ENCODE measurements around the gene TRHDE. TPM values are rescaled to one million over a fixed set of nuclear protein-coding genes. Genes with fewer than 3 reads are reported as not detected.

The TRHDE gene
- total RNA-seq, 1 donor from 2014 or later = 0.87 TPM

DNA sequence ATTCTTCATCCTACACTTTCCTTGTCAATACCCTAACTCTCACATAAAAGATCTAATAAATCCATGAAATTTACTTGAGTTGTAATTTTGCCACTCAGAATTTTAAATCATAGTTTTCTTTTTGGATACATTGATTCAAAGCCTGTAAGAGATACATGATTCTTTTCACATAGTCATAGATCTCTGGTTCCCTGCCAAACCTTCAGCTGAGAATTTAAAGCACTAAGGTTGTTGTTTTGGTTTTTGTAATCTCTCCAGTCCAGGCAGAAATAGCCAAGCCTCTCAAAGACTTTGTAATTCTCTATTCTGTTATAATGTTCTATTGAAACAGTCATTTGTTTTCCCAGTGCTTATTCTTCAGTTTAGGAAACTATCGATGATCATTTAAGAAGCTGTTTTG is 273.9 kb downstream of the TRHDE start:
- H3K27ac Mint-ChIP-seq (ENCODE audit: unreplicated experiment) = no peak overlapping the region

DNA sequence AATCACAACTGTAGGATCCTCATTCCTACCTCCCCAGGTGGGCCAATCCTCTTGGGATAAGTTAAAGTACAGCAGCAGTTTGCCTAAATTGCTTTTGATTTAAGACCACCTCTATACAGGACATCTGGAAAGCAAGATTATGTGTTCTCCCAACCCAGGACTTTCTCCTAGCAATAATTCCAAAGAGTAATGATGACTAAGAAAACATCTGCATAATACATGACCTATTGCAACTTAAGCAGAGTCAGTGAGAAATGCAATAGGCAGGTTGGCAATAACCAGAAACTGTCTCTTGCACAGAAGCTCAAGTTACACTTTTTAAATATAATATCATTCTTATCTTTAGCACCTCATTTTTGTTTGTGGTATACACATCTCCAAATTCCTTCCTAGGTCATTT is 275.4 kb downstream of the TRHDE start:
- Mint-ChIP-seq H3K27ac (ENCODE audit: unreplicated experiment) (no peak overlapping the region), H3K4me1 (ENCODE audit: low read depth) (no peaks in the 10 kb centered on the region), H3K9me3 (ENCODE audit: low read depth) (no peaks in the 10 kb centered on the region), H3K27me3 (ENCODE audit: low read depth) (peaks cover 4% of the 10 kb centered on the region), H3K36me3 (ENCODE audit: low read depth) (no peaks in the 10 kb centered on the region), H3K4me3 (ENCODE audit: unreplicated experiment) (no peak overlapping the region)
- TF ChIP-seq, protein P1, sequence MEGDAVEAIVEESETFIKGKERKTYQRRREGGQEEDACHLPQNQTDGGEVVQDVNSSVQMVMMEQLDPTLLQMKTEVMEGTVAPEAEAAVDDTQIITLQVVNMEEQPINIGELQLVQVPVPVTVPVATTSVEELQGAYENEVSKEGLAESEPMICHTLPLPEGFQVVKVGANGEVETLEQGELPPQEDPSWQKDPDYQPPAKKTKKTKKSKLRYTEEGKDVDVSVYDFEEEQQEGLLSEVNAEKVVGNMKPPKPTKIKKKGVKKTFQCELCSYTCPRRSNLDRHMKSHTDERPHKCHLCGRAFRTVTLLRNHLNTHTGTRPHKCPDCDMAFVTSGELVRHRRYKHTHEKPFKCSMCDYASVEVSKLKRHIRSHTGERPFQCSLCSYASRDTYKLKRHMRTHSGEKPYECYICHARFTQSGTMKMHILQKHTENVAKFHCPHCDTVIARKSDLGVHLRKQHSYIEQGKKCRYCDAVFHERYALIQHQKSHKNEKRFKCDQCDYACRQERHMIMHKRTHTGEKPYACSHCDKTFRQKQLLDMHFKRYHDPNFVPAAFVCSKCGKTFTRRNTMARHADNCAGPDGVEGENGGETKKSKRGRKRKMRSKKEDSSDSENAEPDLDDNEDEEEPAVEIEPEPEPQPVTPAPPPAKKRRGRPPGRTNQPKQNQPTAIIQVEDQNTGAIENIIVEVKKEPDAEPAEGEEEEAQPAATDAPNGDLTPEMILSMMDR (IDR thresholded peaks at IDR 0.05) = no peak
- no peak for DNase-seq (ENCODE audit: low spot score)

More for the DNA sequence above, 273.9 kb downstream of the TRHDE start:
- peaks cover 1% of the 10 kb centered on the region for H3K4me1 Mint-ChIP-seq (ENCODE audit: low read depth)
- TF ChIP-seq, protein P1 (IDR thresholded peaks at IDR 0.05) = no peak
- H3K9me3 Mint-ChIP-seq (ENCODE audit: low read depth) = no peaks in the 10 kb centered on the region
- H3K36me3 Mint-ChIP-seq (ENCODE audit: low read depth) = no peaks in the 10 kb centered on the region
- no peaks in the 10 kb centered on the region for H3K27me3 Mint-ChIP-seq (ENCODE audit: low read depth)
- no peak overlapping the region for H3K4me3 Mint-ChIP-seq (ENCODE audit: unreplicated experiment)
- no peak for DNase-seq (ENCODE audit: low spot score)

DNA sequence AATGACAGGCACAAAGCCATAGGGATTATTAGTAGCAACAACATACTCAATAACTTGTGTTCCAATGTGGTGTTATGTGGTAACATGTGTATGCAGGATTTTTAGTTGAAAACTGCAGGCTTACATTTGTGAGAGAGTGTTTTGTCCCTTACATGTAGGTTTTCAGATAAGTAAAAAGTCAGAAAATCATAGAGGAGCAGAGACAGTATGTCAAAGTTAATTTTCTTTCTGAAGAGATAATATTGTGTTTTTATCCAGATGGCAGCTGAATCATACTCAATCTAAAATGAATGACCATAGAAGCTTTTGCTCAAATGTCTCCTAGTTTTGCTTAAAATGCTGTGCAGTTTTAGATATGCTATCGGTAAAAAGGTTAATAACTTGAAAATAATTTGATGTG is 277.0 kb downstream of the TRHDE start:
- Mint-ChIP-seq H3K4me1 (ENCODE audit: low read depth) (no peaks in the 10 kb centered on the region), H3K36me3 (ENCODE audit: low read depth) (no peaks in the 10 kb centered on the region), H3K9me3 (ENCODE audit: low read depth) (no peaks in the 10 kb centered on the region), H3K27me3 (ENCODE audit: low read depth) (peaks cover 6% of the 10 kb centered on the region), H3K4me3 (ENCODE audit: unreplicated experiment) (no peak overlapping the region), H3K27ac (ENCODE audit: unreplicated experiment) (no peak overlapping the region)
- TF ChIP-seq, protein P1 (IDR thresholded peaks at IDR 0.05) = no peak
- DNase-seq (ENCODE audit: low spot score) = no peak

DNA sequence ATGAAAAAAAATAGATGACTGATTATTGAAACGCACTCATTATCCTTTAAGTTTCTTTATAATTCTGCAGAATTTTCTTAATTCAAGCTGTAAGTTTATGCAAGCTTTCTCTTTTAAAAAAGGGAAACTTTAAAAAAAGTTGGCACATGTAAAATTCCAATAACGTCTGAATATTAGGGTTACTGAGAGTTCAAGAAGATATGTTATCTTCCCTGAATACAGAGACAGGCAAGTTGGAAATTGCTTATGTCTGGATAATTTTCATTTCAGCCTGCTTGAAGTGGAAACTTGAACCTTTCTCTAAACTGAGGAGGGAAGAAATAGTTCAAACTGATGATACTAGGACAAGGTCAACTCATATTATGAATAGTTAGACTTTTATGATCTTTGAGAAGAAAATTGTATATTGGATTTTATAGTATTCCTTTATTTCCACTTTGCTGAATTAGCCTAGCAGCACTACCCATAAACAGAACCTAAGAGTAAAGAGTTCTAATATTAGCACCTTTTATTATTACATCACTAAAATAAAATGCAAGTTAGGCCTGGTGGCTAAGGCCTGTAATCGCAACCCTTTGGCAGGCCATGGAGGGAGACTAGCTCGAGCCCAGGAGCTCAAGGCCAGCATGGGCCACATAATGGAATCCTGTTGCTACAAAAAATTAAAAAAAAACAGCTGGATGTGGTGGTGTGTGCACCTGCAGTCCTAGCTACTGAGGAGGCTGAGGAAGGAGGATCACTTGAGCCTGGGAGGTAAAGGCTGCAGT is 288.0 kb downstream of the TRHDE start:
- no peak for DNase-seq (ENCODE audit: low spot score)
- no peak overlapping the region for H3K27ac Mint-ChIP-seq (ENCODE audit: unreplicated experiment)
- no peaks in the 10 kb centered on the region for H3K36me3 Mint-ChIP-seq (ENCODE audit: low read depth)
- H3K9me3 Mint-ChIP-seq (ENCODE audit: low read depth) = no peaks in the 10 kb centered on the region
- no peaks in the 10 kb centered on the region for H3K4me1 Mint-ChIP-seq (ENCODE audit: low read depth)
- TF ChIP-seq, protein P1 (IDR thresholded peaks at IDR 0.05) = peak; percentile 17
- H3K27me3 Mint-ChIP-seq (ENCODE audit: low read depth) = peaks cover 2% of the 10 kb centered on the region
- no peak overlapping the region for H3K4me3 Mint-ChIP-seq (ENCODE audit: unreplicated experiment)

DNA sequence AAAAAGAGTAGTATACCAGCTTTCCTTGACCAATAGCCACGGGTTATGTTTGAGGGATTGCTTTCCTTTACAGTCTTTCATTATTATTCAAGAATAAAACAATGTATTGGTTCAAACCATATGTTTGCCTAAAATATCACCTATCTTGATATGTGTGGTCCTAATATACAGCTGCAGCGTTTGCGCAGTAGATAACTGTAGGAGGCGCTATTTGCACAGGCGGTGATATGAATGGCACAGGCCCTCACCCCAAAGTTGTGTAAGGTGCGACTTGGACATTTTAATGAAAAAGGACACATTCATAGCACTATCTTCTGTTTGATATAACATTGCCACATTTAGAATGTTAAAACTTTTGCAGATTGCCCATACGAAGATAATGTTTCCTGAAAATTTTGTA is 298.4 kb downstream of the TRHDE start:
- no peak overlapping the region for H3K27ac Mint-ChIP-seq (ENCODE audit: unreplicated experiment)
- no peaks in the 10 kb centered on the region for H3K36me3 Mint-ChIP-seq (ENCODE audit: low read depth)
- H3K4me1 Mint-ChIP-seq (ENCODE audit: low read depth) = no peaks in the 10 kb centered on the region
- no peak for DNase-seq (ENCODE audit: low spot score)
- TF ChIP-seq, protein P1 (IDR thresholded peaks at IDR 0.05) = peak; percentile 40
- no peaks in the 10 kb centered on the region for H3K9me3 Mint-ChIP-seq (ENCODE audit: low read depth)
- H3K4me3 Mint-ChIP-seq (ENCODE audit: unreplicated experiment) = no peak overlapping the region
- no peaks in the 10 kb centered on the region for H3K27me3 Mint-ChIP-seq (ENCODE audit: low read depth)

Measured in chondrocyte (in vitro differentiated cells).